GM12801 (cell line): ENCODE results near the gene TLNRD1.

Experiments used
- CTCF ChIP-seq: IDR thresholded peaks from one replicate; pipeline ENCODE4 v1.5.1; 2011; ENCODE audit warnings: control low read depth; ENCODE audit not compliant: insufficient read length; ENCODE audit errors: extremely low read depth

TLNRD1 gene

DNA sequence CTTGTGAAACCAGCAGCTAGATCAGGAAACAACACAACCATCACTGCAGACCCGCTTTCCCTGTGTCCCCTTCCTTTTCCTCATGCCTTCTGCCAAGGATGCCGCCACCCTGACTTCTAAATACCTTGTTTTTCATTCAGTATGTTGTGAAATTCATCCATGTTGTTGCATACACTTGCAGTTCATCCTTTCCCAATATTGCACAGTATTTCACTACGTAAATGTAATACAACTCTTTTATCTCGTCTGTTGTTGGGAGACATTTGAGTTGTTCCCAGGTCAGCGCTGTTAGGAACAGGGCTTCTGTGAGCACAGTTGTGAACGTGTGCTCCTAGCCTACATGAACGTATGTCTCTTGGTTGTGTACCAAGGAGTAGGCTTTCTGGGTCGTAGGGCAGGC, 24.2 kb downstream of the TLNRD1 start:
- TF ChIP-seq CTCF, result no peak

GRCh38 chr15:81025721-81026370, 25.1 kb downstream of the TLNRD1 start:
- TF ChIP-seq CTCF, result no peak

- no peak for TF ChIP-seq CTCF
Measured at GRCh38 chr15:81026836-81027599, 26.3 kb downstream of the TLNRD1 start.

DNA sequence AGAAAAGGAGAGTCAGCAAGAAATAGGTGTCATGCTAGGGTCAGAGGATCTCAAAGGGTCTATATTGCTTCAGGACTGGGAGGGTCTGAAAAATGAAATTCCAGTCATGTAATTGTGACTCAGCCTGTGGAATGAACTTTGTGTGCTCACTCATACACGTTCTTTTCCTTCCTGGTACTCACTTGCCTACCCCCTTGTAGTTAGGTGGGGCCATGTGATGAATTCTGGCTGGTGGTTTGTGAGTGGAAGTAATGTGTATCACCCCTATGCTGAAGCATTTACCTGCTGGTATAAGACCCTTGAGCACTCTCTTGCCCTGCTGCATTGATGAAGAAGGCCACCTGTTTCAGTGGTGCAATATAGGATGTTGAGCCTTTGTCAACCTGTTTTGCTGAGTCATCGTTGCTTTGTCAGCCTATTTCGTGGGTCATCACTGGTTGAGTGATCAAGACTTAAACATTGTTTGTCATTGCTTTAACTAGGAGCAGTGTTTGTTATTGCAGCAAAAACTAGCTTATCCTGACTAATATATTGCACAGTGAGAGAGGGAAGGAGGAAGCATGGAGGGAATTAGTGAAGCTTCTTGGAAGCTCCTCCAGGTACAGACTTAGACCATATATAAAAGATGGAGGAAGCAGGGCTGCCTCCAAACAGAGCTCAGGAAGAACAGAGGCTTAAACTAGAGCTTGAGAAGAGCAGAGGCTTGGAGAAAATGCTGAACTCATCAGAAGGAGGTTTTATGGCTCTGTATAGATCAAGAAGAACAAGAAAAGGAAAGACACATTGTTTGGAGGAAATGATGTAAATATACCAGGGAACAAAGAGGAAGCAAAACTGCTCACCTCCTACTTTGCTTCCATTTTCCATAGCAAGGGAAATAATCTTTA, 28.9 kb downstream of the TLNRD1 start:
- TF ChIP-seq CTCF, result no peak

- no peak for TF ChIP-seq CTCF
Measured at GRCh38 chr15:81030301-81030750, 29.6 kb downstream of the TLNRD1 start.

- no peak for TF ChIP-seq CTCF
Measured at GRCh38 chr15:81031203-81031602, 30.5 kb downstream of the TLNRD1 start.

- no peak for TF ChIP-seq CTCF
Measured at GRCh38 chr15:81032355-81032754, 31.6 kb downstream of the TLNRD1 start.
